Astrocyte of the hippocampus (primary cell): Measurements from ENCODE around the gene SPSB1.

Source experiments
- DNase-seq: peaks from one replicate; pipeline ENCODE4 v3.0.0; 2011; ENCODE audit warnings: low read depth, low spot score

Gene SPSB1

GRCh38 chr1:9299571-9300541 is 7.2 kb downstream of the SPSB1 start:
- DNase-seq = peak; percentile 55

DNA sequence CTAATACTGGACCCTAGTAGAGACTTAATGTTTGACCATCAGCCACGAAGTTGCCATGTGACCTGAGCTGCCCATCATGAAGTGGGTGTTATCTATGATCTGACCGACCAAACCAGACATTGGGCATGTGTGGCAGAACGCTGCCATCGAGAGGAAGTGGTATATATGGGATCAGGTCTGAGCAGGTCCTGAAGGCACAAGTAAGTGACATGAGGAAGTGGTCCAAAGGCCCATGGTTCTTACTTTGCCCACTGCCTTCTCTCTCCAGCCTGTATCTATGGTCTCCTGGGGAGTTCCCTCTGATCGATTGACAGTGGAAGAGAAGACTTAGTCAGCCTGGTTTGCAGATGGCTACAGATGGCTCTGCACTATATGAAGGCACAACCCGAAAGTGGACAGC is 7.9 kb downstream of the SPSB1 start:
- no peak for DNase-seq

GRCh38 chr1:9302745-9303524 is 10.2 kb downstream of the SPSB1 start:
- peak; percentile 96 for DNase-seq

GRCh38 chr1:9303916-9304315 is 11.2 kb downstream of the SPSB1 start:
- no peak for DNase-seq

- no peak for DNase-seq
Measured at GRCh38 chr1:9305216-9305615, 12.5 kb downstream of the SPSB1 start.

GRCh38 chr1:9306006-9306405 is 13.3 kb downstream of the SPSB1 start:
- no peak for DNase-seq

DNA sequence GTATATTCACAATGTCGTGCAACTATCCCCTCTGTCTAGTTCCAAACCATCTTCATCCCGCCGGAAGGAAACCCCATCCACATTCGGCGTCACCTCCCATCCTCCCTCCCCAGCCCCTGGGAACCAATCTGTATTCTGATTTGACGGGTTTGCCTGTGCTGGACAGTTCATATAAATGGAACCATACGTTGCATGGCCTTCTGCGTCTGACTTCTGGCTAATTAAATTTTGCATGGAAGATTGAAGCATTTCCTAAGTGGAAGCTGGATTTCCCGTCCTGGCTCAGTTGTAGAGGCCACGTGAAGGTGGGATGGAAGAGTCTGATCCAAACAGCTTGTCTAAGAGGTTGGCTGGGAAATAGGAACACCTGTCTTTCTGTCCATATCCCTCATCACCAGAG is 14.6 kb downstream of the SPSB1 start:
- DNase-seq = no peak

- DNase-seq = no peak
Measured at GRCh38 chr1:9308236-9308785, 15.6 kb downstream of the SPSB1 start.

GRCh38 chr1:9309080-9309479 is 16.4 kb downstream of the SPSB1 start:
- no peak for DNase-seq

DNA sequence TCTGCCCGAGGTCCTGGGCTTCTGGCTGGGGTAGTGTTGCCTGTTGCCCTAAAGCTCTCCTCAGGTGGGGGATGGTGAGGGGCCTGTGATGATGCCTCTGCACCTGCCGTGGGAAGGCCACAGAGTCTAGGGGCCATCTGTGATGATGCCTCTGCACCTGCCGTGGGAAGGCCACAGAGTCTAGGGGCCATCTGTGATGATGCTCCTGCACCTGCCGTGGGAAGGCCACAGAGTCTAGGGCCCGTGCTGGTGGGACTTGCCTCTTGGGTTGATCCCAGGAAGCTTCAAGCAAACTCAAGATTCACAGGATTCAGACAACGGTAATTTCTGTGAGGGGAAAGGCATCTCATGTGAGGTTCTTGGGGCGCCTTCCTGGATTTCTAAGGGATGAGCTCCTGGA is 17.3 kb downstream of the SPSB1 start:
- no peak for DNase-seq

DNA sequence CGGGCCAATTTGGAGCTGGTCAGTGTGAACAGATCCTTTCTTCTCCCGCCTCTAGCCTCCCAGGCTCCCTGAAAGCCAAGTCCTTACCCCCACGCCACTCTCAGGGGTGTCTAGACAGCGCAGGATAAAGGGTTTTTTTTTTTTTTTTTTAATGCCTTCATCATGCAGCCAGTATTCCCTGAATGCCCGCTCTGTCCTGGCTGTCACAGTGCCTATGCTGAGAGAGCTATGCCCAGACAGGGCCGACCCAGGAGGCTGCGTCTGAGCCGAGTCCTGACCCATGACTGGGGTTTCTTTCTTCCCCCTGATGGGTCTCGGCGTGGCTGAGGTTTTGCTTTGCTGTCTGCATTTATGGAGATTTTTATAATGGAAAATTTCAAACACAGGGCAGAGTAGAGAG is 18.3 kb downstream of the SPSB1 start:
- no peak for DNase-seq

DNA sequence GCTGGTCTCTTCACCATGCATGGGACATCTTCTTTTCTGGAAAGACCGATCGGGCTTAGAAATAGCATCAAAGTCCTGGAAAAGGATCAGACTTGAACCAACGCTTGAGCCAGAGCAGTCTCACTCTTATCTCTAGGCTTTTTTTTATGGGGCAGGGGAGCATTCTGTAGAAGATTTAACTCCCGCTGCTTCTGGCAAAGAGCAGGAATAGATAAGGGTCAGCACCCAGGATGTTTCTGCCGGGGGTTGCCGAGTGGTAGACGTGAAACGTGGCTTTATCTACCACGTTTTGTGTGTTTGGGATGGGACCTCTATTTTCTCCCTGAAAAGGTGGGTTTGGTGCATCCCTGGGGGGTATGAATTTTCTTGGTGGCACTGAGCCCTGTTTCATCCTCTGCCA is 18.8 kb downstream of the SPSB1 start:
- DNase-seq = no peak

GRCh38 chr1:9312168-9312720 is 19.6 kb downstream of the SPSB1 start:
- DNase-seq = no peak

DNA sequence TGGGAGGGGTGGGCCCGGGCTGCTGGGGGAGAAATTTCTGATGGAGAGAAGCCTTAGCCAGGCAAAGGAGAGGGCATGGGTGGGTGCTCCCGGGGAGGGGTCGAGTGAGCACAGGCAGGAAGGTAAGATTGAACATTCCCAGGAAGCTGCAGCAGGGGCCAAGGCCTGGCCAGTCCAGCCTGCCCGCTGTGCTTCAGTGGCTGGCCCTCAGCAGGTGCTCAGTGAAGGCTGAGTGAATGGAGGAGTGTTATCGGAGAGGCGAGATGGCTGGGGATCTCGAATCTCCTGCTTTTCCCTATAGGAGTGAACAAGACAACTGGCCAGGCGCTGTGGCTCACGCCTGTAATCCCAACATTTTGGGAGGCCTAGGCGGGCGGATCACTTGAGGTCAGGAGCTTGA is 20.9 kb downstream of the SPSB1 start:
- no peak for DNase-seq

- DNase-seq = no peak
Measured at GRCh38 chr1:9314111-9314510, 21.4 kb downstream of the SPSB1 start.

GRCh38 chr1:9314711-9315379 is 22.2 kb downstream of the SPSB1 start:
- DNase-seq = no peak

- DNase-seq = peak; percentile 86
Measured at GRCh38 chr1:9315411-9316079, 22.9 kb downstream of the SPSB1 start.

- DNase-seq = no peak
Measured at GRCh38 chr1:9316080-9316444, 23.4 kb downstream of the SPSB1 start.

DNA sequence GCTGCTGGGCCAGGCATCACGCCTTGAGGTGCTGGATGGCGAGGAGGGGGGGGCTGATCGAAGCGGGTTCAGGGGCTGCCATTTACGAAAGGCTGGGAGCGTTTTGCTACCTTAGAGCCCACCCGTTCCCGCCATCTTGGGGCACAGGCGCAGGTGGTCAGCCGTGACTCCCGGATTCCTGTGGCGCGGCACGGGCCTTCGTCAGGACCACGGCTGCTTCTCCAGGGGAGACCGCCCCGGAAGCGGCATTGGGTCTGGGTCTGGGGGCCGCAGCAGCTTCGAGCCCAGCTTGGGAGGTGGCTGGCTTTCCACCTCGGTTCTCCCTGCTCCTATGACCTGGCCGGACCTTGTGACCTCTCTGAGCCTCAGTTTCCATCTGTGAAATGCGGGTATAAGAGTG is 23.8 kb downstream of the SPSB1 start:
- DNase-seq = no peak

DNA sequence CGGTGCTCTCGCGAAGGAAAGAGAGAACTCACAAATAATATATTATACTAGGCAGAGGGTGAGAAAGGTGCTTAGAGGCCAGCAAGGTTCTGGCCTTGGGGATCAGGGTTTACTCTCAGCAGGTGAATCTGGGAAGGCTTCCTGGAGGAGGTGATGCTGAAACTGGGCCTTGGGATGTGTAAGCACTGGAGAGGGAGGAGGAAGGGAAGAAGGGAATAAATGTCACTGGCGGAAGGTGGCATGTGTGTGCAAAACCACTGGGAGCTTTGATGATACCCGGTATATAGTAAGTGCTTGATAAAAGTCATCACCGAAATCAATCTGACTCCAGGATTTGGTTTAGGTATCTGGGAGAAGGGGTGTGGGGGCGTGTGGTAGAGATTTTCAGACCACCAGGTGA is 24.4 kb downstream of the SPSB1 start:
- no peak for DNase-seq
